HUES64 (cell line): Measurements from ENCODE around the gene LASP1.

Source experiments
- H3K27ac ChIP-seq: 2 replicates; pipeline ENCODE4 v1.7.0; 2013; ENCODE audit warnings: low read depth, low read length, inconsistent platforms
- H3K27me3 ChIP-seq: 2 replicates; pipeline ENCODE4 v1.6.1; 2013; ENCODE audit warnings: mild to moderate bottlenecking, low read length; ENCODE audit not compliant: insufficient read depth
- H3K36me3 ChIP-seq: 2 replicates; pipeline ENCODE4 v1.6.1; 2013; ENCODE audit warnings: mild to moderate bottlenecking, low read length; ENCODE audit not compliant: insufficient read depth
- H3K4me1 ChIP-seq: 2 replicates; pipeline ENCODE4 v1.6.1; 2013; ENCODE audit warnings: mild to moderate bottlenecking, low read length, moderate library complexity; ENCODE audit not compliant: insufficient read depth
- H3K4me3 ChIP-seq: 2 replicates; pipeline ENCODE4 v1.5.1; 2013; ENCODE audit warnings: mild to moderate bottlenecking, low read length, moderate library complexity
- H3K9ac ChIP-seq: 2 replicates; pipeline ENCODE4 v1.6.1; 2013; ENCODE audit warnings: mild to moderate bottlenecking, low read depth, low read length
- H3K9me3 ChIP-seq: 2 replicates; pipeline ENCODE4 v1.6.1; 2013; ENCODE audit warnings: low read depth, low read length; ENCODE audit not compliant: insufficient read depth
- WGBS: fragments of 150-250, 120-280 bp; methylation state at CpG from one replicate; pipeline ENCODE4 v1.1.7; 2013; ENCODE audit warnings: missing lambda C conversion rate; 5-methylcytosine and 5-hydroxymethylcytosine counted together

Gene LASP1

GRCh38 chr17:38870259-38871165 lies 654 bp downstream of the LASP1 start:
- Histone ChIP-seq H3K9me3 (no peaks in the 10 kb centered on the region), H3K36me3 (0 out of 2 replicates have a peak, but pooled peaks cover 3% of the 10 kb centered on the region), H3K4me1 (peaks cover 38% of the 10 kb centered on the region), H3K4me3 (peak overlapping the region; percentile 99), H3K27ac (peak overlapping the region; percentile 93), H3K27me3 (peaks cover 6% of the 10 kb centered on the region; the same call in 1 of the 2 replicates), H3K9ac (peak overlapping the region; percentile 88)
- under 1% methylated on average over 42 of the region's 56 CpGs for WGBS

GRCh38 chr17:38871247-38872015 lies 1.6 kb downstream of the LASP1 start:
- H3K4me1 ChIP-seq, result peaks cover 42% of the 10 kb centered on the region
- 0 out of 2 replicates have a peak, but pooled peaks cover 3% of the 10 kb centered on the region for H3K36me3 ChIP-seq
- H3K27ac ChIP-seq, result peak overlapping the region; percentile 58
- H3K9me3 ChIP-seq, result no peaks in the 10 kb centered on the region
- peaks cover 6% of the 10 kb centered on the region; the same call in 1 of the 2 replicates for H3K27me3 ChIP-seq
- H3K9ac ChIP-seq, result peak overlapping the region; percentile 77
- peak overlapping the region; percentile 99 for H3K4me3 ChIP-seq
- WGBS, result 27% methylated on average over 11 of the region's 11 CpGs

GRCh38 chr17:38872027-38872511 lies 2.2 kb downstream of the LASP1 start:
- H3K27ac ChIP-seq, result 0 out of 2 replicates have a peak overlapping the region, but pooled peaks have one; percentile 58
- no peak overlapping the region; the same call in 1 of the 2 replicates for H3K9ac ChIP-seq
- peaks cover 43% of the 10 kb centered on the region for H3K4me1 ChIP-seq
- WGBS, result 76% methylated on average over 1 of the region's 5 CpGs
- H3K36me3 ChIP-seq, result 0 out of 2 replicates have a peak, but pooled peaks cover 3% of the 10 kb centered on the region
- H3K27me3 ChIP-seq, result peaks cover 6% of the 10 kb centered on the region; the same call in 1 of the 2 replicates
- H3K9me3 ChIP-seq, result no peaks in the 10 kb centered on the region
- peak overlapping the region; percentile 99 for H3K4me3 ChIP-seq

- Histone ChIP-seq H3K27ac (no peak overlapping the region), H3K27me3 (peaks cover 6% of the 10 kb centered on the region; the same call in 1 of the 2 replicates), H3K36me3 (0 out of 2 replicates have a peak, but pooled peaks cover 3% of the 10 kb centered on the region), H3K9ac (no peak overlapping the region), H3K4me1 (peaks cover 51% of the 10 kb centered on the region), H3K9me3 (no peaks in the 10 kb centered on the region), H3K4me3 (no peak overlapping the region)
- 84% methylated on average over 9 of the region's 9 CpGs for whole genome bisulfite sequencing
Observed at GRCh38 chr17:38872671-38873385, 3.0 kb downstream of the LASP1 start.

GRCh38 chr17:38873640-38874380 lies 4.0 kb downstream of the LASP1 start:
- Histone ChIP-seq H3K27me3 (peaks cover under 1% of the 10 kb centered on the region; the same call in 1 of the 2 replicates), H3K36me3 (peaks cover 10% of the 10 kb centered on the region; the same call in 1 of the 2 replicates), H3K27ac (no peak overlapping the region; the same call in 1 of the 2 replicates), H3K4me1 (peaks cover 61% of the 10 kb centered on the region), H3K9ac (no peak overlapping the region), H3K9me3 (no peaks in the 10 kb centered on the region), H3K4me3 (no peak overlapping the region)
- 78% methylated on average over 9 of the region's 9 CpGs for WGBS

GRCh38 chr17:38874505-38875400 lies 4.9 kb downstream of the LASP1 start:
- no peaks in the 10 kb centered on the region for H3K27me3 ChIP-seq
- no peak overlapping the region for H3K4me3 ChIP-seq
- peaks cover 14% of the 10 kb centered on the region; the same call in 1 of the 2 replicates for H3K36me3 ChIP-seq
- peaks cover 70% of the 10 kb centered on the region for H3K4me1 ChIP-seq
- WGBS, result 92% methylated on average over 10 of the region's 10 CpGs
- no peaks in the 10 kb centered on the region for H3K9me3 ChIP-seq
- no peak overlapping the region; the same call in 1 of the 2 replicates for H3K27ac ChIP-seq
- no peak overlapping the region; the same call in 1 of the 2 replicates for H3K9ac ChIP-seq

- Histone ChIP-seq H3K27ac (peak overlapping the region; percentile 48; the same call in 1 of the 2 replicates), H3K27me3 (no peaks in the 10 kb centered on the region), H3K4me3 (no peak overlapping the region), H3K9me3 (no peaks in the 10 kb centered on the region), H3K9ac (no peak overlapping the region), H3K36me3 (peaks cover 17% of the 10 kb centered on the region; the same call in 1 of the 2 replicates), H3K4me1 (peaks cover 76% of the 10 kb centered on the region)
- 73% methylated on average over 5 of the region's 5 CpGs for WGBS
Observed at GRCh38 chr17:38875477-38876075, 5.7 kb downstream of the LASP1 start.

- WGBS, result 52% methylated on average over 7 of the region's 7 CpGs
- Histone ChIP-seq H3K4me3 (no peak overlapping the region), H3K9me3 (no peaks in the 10 kb centered on the region), H3K4me1 (peaks cover 74% of the 10 kb centered on the region), H3K27me3 (no peaks in the 10 kb centered on the region), H3K27ac (peak overlapping the region; percentile 38), H3K9ac (no peak overlapping the region), H3K36me3 (peaks cover 22% of the 10 kb centered on the region; the same call in 1 of the 2 replicates)
Observed at GRCh38 chr17:38877130-38877851, 7.4 kb downstream of the LASP1 start.
